ENCODE measurements around the gene EPHA7. TPM values are rescaled to one million over a fixed set of nuclear protein-coding genes. Genes with fewer than 3 reads are reported as not detected.
A peak's percentile ranks its signal among the peaks of the same experiment; 100 is the strongest.

EPHA7 gene
- total and polyA plus RNA-seq, 2 experiments from 2014 or later = 35.8 to 59.0 TPM

DNA sequence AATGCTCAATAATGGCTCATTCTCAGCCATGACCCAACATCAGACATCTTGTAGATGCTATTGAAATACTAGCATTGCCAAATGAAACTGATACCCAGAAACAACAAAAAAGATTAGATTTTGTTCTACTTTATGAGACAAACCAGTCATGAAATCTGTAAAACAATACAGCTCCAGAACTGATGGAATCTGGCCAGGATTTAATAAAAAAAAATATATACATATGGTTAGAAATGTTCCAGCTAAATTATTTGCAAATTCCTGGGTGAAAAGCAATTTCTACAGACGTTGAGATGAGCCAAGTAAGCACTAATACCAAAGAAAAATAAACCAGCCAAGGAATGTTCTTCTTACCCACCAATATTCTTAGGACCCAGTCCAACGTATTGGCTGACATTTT lies 201.3 kb downstream of the EPHA7 start:
- Histone ChIP-seq H3K27me3 (no peaks in the 10 kb centered on the region), H3K4me3 (no peak overlapping the region), H3K36me3 (no peaks in the 10 kb centered on the region), H3K27ac (no peak overlapping the region), H3K9me3 (ENCODE audit: low read depth) (no peaks in the 10 kb centered on the region), H3K4me1 (ENCODE audit: low read depth) (peaks cover 17% of the 10 kb centered on the region)
- no peak for DNase-seq (ENCODE audit: low read depth in 1 of 2, low spot score in 1 of 2)
- TF ChIP-seq, protein P1, sequence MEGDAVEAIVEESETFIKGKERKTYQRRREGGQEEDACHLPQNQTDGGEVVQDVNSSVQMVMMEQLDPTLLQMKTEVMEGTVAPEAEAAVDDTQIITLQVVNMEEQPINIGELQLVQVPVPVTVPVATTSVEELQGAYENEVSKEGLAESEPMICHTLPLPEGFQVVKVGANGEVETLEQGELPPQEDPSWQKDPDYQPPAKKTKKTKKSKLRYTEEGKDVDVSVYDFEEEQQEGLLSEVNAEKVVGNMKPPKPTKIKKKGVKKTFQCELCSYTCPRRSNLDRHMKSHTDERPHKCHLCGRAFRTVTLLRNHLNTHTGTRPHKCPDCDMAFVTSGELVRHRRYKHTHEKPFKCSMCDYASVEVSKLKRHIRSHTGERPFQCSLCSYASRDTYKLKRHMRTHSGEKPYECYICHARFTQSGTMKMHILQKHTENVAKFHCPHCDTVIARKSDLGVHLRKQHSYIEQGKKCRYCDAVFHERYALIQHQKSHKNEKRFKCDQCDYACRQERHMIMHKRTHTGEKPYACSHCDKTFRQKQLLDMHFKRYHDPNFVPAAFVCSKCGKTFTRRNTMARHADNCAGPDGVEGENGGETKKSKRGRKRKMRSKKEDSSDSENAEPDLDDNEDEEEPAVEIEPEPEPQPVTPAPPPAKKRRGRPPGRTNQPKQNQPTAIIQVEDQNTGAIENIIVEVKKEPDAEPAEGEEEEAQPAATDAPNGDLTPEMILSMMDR (IDR thresholded peaks at IDR 0.05; ENCODE audit: low read depth, low read length) = no peak

- Histone ChIP-seq H3K4me3 (no peak overlapping the region), H3K9me3 (ENCODE audit: low read depth) (no peaks in the 10 kb centered on the region), H3K27me3 (no peaks in the 10 kb centered on the region), H3K36me3 (no peaks in the 10 kb centered on the region), H3K4me1 (ENCODE audit: low read depth) (peaks cover 13% of the 10 kb centered on the region), H3K27ac (no peak overlapping the region)
- DNase-seq (ENCODE audit: low read depth in 1 of 2, low spot score in 1 of 2) = no peak
- TF ChIP-seq, protein P1 (IDR thresholded peaks at IDR 0.05; ENCODE audit: low read depth, low read length) = no peak
These were observed 206.3 kb downstream of the EPHA7 start for GRCh38 chr6:93213028-93213427.

DNA sequence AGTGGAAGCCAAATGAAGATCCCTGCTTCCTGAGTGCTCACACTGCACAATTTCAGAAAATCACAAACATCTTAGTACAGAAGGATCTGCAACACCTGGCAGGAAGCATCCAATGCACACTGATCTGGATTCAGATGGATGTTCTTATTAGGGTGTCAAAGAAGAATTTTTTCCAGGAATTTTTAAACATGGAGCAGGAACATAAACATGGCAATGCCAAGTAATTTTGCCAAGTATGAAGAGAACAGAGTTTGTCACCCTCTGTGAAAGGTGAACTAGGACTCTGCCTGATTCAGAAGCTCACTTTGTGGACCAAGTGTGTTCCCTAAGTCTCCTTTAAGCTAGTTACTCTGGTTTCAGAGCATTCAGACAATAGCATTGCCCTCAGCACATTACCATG lies 208.5 kb downstream of the EPHA7 start:
- Histone ChIP-seq H3K27ac (no peak overlapping the region), H3K27me3 (no peaks in the 10 kb centered on the region), H3K4me1 (ENCODE audit: low read depth) (peaks cover 13% of the 10 kb centered on the region), H3K36me3 (no peaks in the 10 kb centered on the region), H3K9me3 (ENCODE audit: low read depth) (no peaks in the 10 kb centered on the region), H3K4me3 (no peak overlapping the region)
- no peak for DNase-seq (ENCODE audit: low read depth in 1 of 2, low spot score in 1 of 2)
- TF ChIP-seq, protein P1 (IDR thresholded peaks at IDR 0.05; ENCODE audit: low read depth, low read length) = no peak

GRCh38 chr6:93209358-93209757 lies 210.0 kb downstream of the EPHA7 start:
- Histone ChIP-seq H3K27ac (peak overlapping the region; percentile 86), H3K27me3 (no peaks in the 10 kb centered on the region), H3K4me3 (no peak overlapping the region), H3K9me3 (ENCODE audit: low read depth) (no peaks in the 10 kb centered on the region), H3K36me3 (no peaks in the 10 kb centered on the region), H3K4me1 (ENCODE audit: low read depth) (peaks cover 13% of the 10 kb centered on the region)
- TF ChIP-seq, protein P1 (IDR thresholded peaks at IDR 0.05; ENCODE audit: low read depth, low read length) = no peak
- DNase-seq (ENCODE audit: low read depth in 1 of 2, low spot score in 1 of 2) = no peak

DNA sequence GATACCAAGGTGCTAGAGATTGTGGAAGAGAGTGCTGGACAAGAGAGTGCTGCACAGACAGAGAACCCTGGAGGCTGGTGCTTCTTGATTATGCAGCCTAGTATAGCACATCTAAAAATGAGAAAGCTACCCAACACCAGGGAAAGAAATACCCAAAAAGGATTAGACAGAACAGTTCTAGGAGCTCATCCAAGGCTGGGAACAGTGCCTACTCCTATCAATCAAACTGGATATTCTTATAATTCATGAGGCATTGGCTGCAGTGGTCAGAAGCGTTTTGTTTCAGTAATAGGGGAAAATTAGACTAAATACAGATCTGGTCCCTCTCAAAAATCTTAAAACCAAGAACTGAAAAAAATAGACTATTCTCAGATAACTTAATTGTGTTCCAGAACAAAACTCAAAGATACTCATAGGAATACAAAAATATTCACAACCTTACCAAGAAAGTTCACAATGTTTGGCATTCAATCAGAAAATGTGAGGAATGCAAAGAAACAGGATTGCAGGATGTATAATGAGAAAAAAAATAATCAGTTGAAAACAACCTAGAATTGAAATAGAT lies 222.9 kb downstream of the EPHA7 start:
- TF ChIP-seq, protein P1 (IDR thresholded peaks at IDR 0.05; ENCODE audit: low read depth, low read length) = no peak
- no peaks in the 10 kb centered on the region for H3K9me3 ChIP-seq (ENCODE audit: low read depth)
- peaks cover 13% of the 10 kb centered on the region for H3K4me1 ChIP-seq (ENCODE audit: low read depth)
- H3K36me3 ChIP-seq = no peaks in the 10 kb centered on the region
- no peak overlapping the region for H3K27ac ChIP-seq
- H3K27me3 ChIP-seq = no peaks in the 10 kb centered on the region
- no peak overlapping the region for H3K4me3 ChIP-seq
- DNase-seq (ENCODE audit: low read depth in 1 of 2, low spot score in 1 of 2) = peak in 1 of 2 donors; percentile 9

Data from cardiac muscle cell (in vitro differentiated cells and primary cell).